Measurements from ENCODE around the gene PCDHB16. TPM values are rescaled to one million over a fixed set of nuclear protein-coding genes. Genes with fewer than 3 reads are reported as not detected.

PCDHB16 gene
- total RNA-seq, 1 donor from 2014 or later = 4.5 TPM

DNA sequence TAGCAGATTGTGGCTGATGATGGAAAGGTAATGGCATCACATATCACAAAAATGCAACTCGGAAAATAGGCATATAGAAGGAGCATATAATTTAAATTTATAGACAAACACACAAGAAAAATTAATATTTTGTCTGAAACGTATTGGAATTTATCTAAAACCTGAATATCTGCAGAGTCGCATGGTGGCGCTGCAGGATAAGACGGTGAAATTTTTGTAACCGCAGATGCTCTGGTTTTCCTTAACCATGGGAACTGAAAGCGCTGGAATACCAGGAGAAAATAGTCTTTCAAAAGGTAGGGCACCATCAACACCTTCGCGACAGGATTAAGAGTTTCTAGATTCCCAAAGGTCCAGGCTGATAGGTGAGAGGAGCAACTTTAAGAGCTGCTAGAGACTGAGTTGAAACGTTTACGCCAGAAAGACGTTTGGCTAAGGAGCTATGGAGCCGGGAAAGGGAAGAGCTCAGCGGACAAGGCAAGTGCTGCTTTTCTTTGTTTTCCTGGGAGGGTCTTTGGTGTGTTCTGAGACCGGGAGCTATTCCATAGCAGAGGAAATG is 52.0 kb downstream of the PCDHB16 start:
- no peak for DNase-seq

Other genes with a start within 250 kb of the PCDHB16 start
- gene PCDHAC2, start 215.9 kb upstream of the PCDHB16 start, total RNA-seq = 33.5 TPM
- 0.31 TPM for gene PCDHB1, start 131.0 kb upstream of the PCDHB16 start, total RNA-seq
- 14.2 TPM for gene PCDHB2, start 87.8 kb upstream of the PCDHB16 start, total RNA-seq
- gene PCDHB3, start 81.9 kb upstream of the PCDHB16 start, total RNA-seq = 10.3 TPM
- 4.7 TPM for gene PCDHB4, start 60.6 kb upstream of the PCDHB16 start, total RNA-seq
- 9.7 TPM for gene PCDHB5, start 47.2 kb upstream of the PCDHB16 start, total RNA-seq
- 3.1 TPM for gene PCDHB6, start 32.3 kb upstream of the PCDHB16 start, total RNA-seq
- gene PCDHB7, start 9.7 kb upstream of the PCDHB16 start, total RNA-seq = 13.4 TPM
- 8.6 TPM for gene PCDHB8, start 4.6 kb upstream of the PCDHB16 start, total RNA-seq
- 6.1 TPM for gene PCDHB9, start 4.8 kb downstream of the PCDHB16 start, total RNA-seq
- 13.1 TPM for gene PCDHB10, start 10.0 kb downstream of the PCDHB16 start, total RNA-seq
- gene PCDHB11, start 17.2 kb downstream of the PCDHB16 start, total RNA-seq = 10.5 TPM
- 14.8 TPM for gene PCDHB12, start 26.3 kb downstream of the PCDHB16 start, total RNA-seq
- gene PCDHB13, start 31.5 kb downstream of the PCDHB16 start, total RNA-seq = 9.2 TPM
- 13.4 TPM for gene PCDHB14, start 41.0 kb downstream of the PCDHB16 start, total RNA-seq
- gene PCDHB15, start 63.0 kb downstream of the PCDHB16 start, total RNA-seq = 22.1 TPM
- not detected for gene SLC25A2, start 121.7 kb downstream of the PCDHB16 start, total RNA-seq
- gene TAF7, start 138.4 kb downstream of the PCDHB16 start, total RNA-seq = 127 TPM
- 4.8 TPM for gene PCDHGA1, start 148.1 kb downstream of the PCDHB16 start, total RNA-seq
- 6.9 TPM for gene PCDHGA2, start 156.4 kb downstream of the PCDHB16 start, total RNA-seq
- gene PCDHGA3, start 161.4 kb downstream of the PCDHB16 start, total RNA-seq = 4.7 TPM
- 7.8 TPM for gene PCDHGB1, start 167.7 kb downstream of the PCDHB16 start, total RNA-seq
- gene PCDHGA4, start 172.6 kb downstream of the PCDHB16 start, total RNA-seq = 8.4 TPM
- gene PCDHGB2, start 177.6 kb downstream of the PCDHB16 start, total RNA-seq = 8.3 TPM
- gene PCDHGA5, start 181.8 kb downstream of the PCDHB16 start, total RNA-seq = 6.6 TPM
- gene PCDHGB3, start 187.9 kb downstream of the PCDHB16 start, total RNA-seq = 12.3 TPM
- 12.3 TPM for gene PCDHGA6, start 191.5 kb downstream of the PCDHB16 start, total RNA-seq
- gene PCDHGA7, start 200.4 kb downstream of the PCDHB16 start, total RNA-seq = 8.4 TPM
- gene PCDHGB4, start 205.3 kb downstream of the PCDHB16 start, total RNA-seq = 12.9 TPM
- gene PCDHGA8, start 210.2 kb downstream of the PCDHB16 start, total RNA-seq = 8.0 TPM
- gene PCDHGB5, start 215.6 kb downstream of the PCDHB16 start, total RNA-seq = 18.1 TPM
- gene PCDHGA9, start 220.4 kb downstream of the PCDHB16 start, total RNA-seq = 11.9 TPM
- 12.8 TPM for gene PCDHGB6, start 225.6 kb downstream of the PCDHB16 start, total RNA-seq
- 12.0 TPM for gene PCDHGA10, start 230.6 kb downstream of the PCDHB16 start, total RNA-seq
- gene PCDHGB7, start 235.3 kb downstream of the PCDHB16 start, total RNA-seq = 15.6 TPM
- 16.4 TPM for gene PCDHGA11, start 238.7 kb downstream of the PCDHB16 start, total RNA-seq
- 6.9 TPM for gene PCDHGA12, start 248.1 kb downstream of the PCDHB16 start, total RNA-seq

Data from occipital lobe (tissue), 2 donors.